HepG2 (cell line): ENCODE data around the gene ENPP7. TPM values are rescaled to one million over a fixed set of nuclear protein-coding genes. Genes with fewer than 3 reads are reported as not detected.

Experiments
- CC2D1A ChIP-seq: sonication (generic); formaldehyde crosslinking; IDR thresholded peaks from 2 replicates; pipeline ENCODE4 v1.8.1; 2023; ENCODE audit warnings: mild to moderate bottlenecking, missing genetic modification reagents
- CHD4 ChIP-seq: fragments of 200-600 bp; sonication (generic); IDR thresholded peaks from 2 replicates; pipeline ENCODE4 v1.7.0; 2017; ENCODE audit warnings: mild to moderate bottlenecking, low read length, borderline replicate concordance
- HHEX ChIP-seq: IDR thresholded peaks from 2 replicates; pipeline ENCODE4 v1.6.1; 2016; ENCODE audit warnings: control low read depth
- MBD4 ChIP-seq: IDR thresholded peaks from 2 replicates; pipeline ENCODE4 v1.6.1; 2012; ENCODE audit warnings: low read length, inconsistent platforms, borderline replicate concordance
- RFX5 ChIP-seq: IDR thresholded peaks from 2 replicates; pipeline ENCODE4 v1.6.1; 2011; ENCODE audit warnings: low read depth, low read length, improper control_type of control experiment
- U2AF2 ChIP-seq: fragments of 200-400 bp; formaldehyde crosslinking; IDR thresholded peaks from 2 replicates; pipeline ENCODE4 v1.6.1; 2017; ENCODE audit warnings: low read depth, mild to moderate bottlenecking, low read length
- ZFP1 ChIP-seq: IDR thresholded peaks from 2 replicates; pipeline ENCODE4 v1.6.1; 2016
- polyA plus RNA-seq, 8 experiments: library from polyadenylated mRNA; depleted of rRNA in 3 of 8; stranded (reverse) in 7 of 8; unstranded in 1 of 8; fragments of >200 nt; fragmentation: Illumina TruSeq in 4 of 8; extraction: Trizol in 4 of 8; gene quantifications; 2 replicates each; pipeline versions ENCODE4 v1.2.1 to v1.2.3, GENCODE V29; 2011 to 2016; ENCODE audit warnings: low read depth in 4 of 8, missing spikeins in 1 of 8, mixed read lengths in 1 of 8; ENCODE audit not compliant: insufficient read depth in 1 of 8
- total RNA-seq, 5 experiments: library from RNA; depleted of rRNA; stranded (reverse); fragments of >200 nt; fragmentation: Illumina TruSeq; extraction: Trizol; gene quantifications; 2 replicates each; pipeline ENCODE4 v1.2.3, GENCODE V29; 2016; ENCODE audit warnings: low read depth in 1 of 5
- TF ChIP-seq, protein P1 (sequence below): sonication (generic); formaldehyde crosslinking; IDR thresholded peaks from 2 replicates; pipeline ENCODE4 v1.4.0; 2020; ENCODE audit warnings: missing genetic modification reagents
- TF ChIP-seq, protein P2 (sequence below): sonication (generic); formaldehyde crosslinking; IDR thresholded peaks from 2 replicates; pipeline ENCODE4 v1.4.0; 2020; ENCODE audit warnings: missing genetic modification reagents, borderline replicate concordance
- TF ChIP-seq, protein P3 (sequence below): sonication (generic); formaldehyde crosslinking; IDR thresholded peaks from 2 replicates; pipeline ENCODE4 v1.4.0; 2020; ENCODE audit warnings: missing genetic modification reagents
- TF ChIP-seq, protein P4 (sequence below): sonication (generic); formaldehyde crosslinking; IDR thresholded peaks from 2 replicates; pipeline ENCODE4 v1.5.1; 2020; ENCODE audit warnings: missing genetic modification reagents, mild to moderate bottlenecking, borderline replicate concordance
- TF ChIP-seq, protein P5 (sequence below): sonication (generic); formaldehyde crosslinking; IDR thresholded peaks from 2 replicates; pipeline ENCODE4 v1.4.0; 2020; ENCODE audit warnings: missing genetic modification reagents, borderline replicate concordance
- TF ChIP-seq, protein P6 (sequence below), 2 experiments: sonication (generic) in 1 of 2; formaldehyde crosslinking in 1 of 2; IDR thresholded peaks; 2 replicates each; pipeline versions ENCODE4 v1.4.0 to v1.6.1; 2016 to 2020; ENCODE audit warnings: borderline replicate concordance in 1 of 2, low read depth in 1 of 2, mild to moderate bottlenecking in 1 of 2, missing genetic modification reagents in 1 of 2

Gene ENPP7
- total and polyA plus RNA-seq, 2 of the 13 experiments (the other 11 are each of a cell fraction or from before 2014, with no cell fraction given) = 1.1 to 2.2 TPM

DNA sequence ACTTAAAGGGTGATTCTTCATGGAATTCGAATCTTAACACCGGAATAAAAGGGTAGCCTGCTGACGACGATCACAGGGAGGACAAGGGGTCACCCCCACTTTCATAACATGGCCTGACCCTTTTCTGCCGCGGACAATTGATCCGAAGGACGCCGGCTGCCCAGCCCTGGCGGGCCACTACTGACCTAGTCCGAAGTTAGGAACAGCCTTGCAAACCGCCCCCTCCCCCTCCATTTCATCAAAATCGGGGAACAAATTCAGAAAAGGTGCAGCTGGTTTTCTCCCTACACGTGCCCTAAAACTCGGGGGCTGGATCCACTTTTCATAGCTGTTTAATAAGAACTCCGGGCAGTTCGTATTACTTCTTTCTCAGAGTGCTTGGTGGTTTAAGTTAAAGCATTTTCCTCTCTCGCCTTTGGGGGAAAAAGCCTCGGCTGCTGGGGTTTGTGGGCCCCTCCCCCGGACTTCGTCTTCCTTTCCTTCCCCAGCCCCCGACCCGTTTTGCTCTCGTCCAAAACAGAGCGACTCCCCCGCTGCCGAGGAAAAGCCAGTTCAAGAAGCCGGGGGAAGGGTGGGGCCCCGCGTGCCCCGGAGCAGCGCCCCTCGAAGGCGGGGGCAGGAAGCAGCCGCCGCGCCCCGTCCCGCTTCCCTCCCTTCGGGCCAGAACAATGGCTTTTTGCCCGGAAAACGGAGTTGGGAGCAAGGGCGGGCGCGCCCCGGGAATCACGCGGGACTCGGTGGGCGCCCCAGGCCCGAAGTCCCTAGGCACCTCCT is 46.6 kb downstream of the ENPP7 start (continued):
- TF ChIP-seq, protein P1, sequence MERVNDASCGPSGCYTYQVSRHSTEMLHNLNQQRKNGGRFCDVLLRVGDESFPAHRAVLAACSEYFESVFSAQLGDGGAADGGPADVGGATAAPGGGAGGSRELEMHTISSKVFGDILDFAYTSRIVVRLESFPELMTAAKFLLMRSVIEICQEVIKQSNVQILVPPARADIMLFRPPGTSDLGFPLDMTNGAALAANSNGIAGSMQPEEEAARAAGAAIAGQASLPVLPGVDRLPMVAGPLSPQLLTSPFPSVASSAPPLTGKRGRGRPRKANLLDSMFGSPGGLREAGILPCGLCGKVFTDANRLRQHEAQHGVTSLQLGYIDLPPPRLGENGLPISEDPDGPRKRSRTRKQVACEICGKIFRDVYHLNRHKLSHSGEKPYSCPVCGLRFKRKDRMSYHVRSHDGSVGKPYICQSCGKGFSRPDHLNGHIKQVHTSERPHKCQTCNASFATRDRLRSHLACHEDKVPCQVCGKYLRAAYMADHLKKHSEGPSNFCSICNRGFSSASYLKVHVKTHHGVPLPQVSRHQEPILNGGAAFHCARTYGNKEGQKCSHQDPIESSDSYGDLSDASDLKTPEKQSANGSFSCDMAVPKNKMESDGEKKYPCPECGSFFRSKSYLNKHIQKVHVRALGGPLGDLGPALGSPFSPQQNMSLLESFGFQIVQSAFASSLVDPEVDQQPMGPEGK = peak; percentile 92
- TF ChIP-seq, protein P2, sequence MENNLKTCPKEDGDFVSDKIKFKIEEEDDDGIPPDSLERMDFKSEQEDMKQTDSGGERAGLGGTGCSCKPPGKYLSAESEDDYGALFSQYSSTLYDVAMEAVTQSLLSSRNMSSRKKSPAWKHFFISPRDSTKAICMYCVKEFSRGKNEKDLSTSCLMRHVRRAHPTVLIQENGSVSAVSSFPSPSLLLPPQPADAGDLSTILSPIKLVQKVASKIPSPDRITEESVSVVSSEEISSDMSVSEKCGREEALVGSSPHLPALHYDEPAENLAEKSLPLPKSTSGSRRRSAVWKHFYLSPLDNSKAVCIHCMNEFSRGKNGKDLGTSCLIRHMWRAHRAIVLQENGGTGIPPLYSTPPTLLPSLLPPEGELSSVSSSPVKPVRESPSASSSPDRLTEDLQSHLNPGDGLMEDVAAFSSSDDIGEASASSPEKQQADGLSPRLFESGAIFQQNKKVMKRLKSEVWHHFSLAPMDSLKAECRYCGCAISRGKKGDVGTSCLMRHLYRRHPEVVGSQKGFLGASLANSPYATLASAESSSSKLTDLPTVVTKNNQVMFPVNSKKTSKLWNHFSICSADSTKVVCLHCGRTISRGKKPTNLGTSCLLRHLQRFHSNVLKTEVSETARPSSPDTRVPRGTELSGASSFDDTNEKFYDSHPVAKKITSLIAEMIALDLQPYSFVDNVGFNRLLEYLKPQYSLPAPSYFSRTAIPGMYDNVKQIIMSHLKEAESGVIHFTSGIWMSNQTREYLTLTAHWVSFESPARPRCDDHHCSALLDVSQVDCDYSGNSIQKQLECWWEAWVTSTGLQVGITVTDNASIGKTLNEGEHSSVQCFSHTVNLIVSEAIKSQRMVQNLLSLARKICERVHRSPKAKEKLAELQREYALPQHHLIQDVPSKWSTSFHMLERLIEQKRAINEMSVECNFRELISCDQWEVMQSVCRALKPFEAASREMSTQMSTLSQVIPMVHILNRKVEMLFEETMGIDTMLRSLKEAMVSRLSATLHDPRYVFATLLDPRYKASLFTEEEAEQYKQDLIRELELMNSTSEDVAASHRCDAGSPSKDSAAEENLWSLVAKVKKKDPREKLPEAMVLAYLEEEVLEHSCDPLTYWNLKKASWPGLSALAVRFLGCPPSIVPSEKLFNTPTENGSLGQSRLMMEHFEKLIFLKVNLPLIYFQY (CRISPR knock-in tag) = no peak; the same call in 1 of the 2 replicates
- TF ChIP-seq U2AF2 = no peak
- peak; percentile 56 for TF ChIP-seq CHD4
- TF ChIP-seq, protein P3, sequence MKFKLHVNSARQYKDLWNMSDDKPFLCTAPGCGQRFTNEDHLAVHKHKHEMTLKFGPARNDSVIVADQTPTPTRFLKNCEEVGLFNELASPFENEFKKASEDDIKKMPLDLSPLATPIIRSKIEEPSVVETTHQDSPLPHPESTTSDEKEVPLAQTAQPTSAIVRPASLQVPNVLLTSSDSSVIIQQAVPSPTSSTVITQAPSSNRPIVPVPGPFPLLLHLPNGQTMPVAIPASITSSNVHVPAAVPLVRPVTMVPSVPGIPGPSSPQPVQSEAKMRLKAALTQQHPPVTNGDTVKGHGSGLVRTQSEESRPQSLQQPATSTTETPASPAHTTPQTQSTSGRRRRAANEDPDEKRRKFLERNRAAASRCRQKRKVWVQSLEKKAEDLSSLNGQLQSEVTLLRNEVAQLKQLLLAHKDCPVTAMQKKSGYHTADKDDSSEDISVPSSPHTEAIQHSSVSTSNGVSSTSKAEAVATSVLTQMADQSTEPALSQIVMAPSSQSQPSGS (CRISPR knock-in tag) = no peak
- TF ChIP-seq CC2D1A = no peak
- no peak for TF ChIP-seq ZFP1
- TF ChIP-seq HHEX = no peak
- TF ChIP-seq, protein P4, sequence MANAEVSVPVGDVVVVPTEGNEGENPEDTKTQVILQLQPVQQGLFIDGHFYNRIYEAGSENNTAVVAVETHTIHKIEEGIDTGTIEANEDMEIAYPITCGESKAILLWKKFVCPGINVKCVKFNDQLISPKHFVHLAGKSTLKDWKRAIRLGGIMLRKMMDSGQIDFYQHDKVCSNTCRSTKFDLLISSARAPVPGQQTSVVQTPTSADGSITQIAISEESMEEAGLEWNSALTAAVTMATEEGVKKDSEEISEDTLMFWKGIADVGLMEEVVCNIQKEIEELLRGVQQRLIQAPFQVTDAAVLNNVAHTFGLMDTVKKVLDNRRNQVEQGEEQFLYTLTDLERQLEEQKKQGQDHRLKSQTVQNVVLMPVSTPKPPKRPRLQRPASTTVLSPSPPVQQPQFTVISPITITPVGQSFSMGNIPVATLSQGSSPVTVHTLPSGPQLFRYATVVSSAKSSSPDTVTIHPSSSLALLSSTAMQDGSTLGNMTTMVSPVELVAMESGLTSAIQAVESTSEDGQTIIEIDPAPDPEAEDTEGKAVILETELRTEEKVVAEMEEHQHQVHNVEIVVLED (CRISPR knock-in tag) = no peak
- TF ChIP-seq RFX5 = no peak
- TF ChIP-seq, protein P5, sequence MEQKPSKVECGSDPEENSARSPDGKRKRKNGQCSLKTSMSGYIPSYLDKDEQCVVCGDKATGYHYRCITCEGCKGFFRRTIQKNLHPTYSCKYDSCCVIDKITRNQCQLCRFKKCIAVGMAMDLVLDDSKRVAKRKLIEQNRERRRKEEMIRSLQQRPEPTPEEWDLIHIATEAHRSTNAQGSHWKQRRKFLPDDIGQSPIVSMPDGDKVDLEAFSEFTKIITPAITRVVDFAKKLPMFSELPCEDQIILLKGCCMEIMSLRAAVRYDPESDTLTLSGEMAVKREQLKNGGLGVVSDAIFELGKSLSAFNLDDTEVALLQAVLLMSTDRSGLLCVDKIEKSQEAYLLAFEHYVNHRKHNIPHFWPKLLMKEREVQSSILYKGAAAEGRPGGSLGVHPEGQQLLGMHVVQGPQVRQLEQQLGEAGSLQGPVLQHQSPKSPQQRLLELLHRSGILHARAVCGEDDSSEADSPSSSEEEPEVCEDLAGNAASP (CRISPR knock-in tag) = no peak
- no peak for TF ChIP-seq MBD4
- TF ChIP-seq, protein P6, sequence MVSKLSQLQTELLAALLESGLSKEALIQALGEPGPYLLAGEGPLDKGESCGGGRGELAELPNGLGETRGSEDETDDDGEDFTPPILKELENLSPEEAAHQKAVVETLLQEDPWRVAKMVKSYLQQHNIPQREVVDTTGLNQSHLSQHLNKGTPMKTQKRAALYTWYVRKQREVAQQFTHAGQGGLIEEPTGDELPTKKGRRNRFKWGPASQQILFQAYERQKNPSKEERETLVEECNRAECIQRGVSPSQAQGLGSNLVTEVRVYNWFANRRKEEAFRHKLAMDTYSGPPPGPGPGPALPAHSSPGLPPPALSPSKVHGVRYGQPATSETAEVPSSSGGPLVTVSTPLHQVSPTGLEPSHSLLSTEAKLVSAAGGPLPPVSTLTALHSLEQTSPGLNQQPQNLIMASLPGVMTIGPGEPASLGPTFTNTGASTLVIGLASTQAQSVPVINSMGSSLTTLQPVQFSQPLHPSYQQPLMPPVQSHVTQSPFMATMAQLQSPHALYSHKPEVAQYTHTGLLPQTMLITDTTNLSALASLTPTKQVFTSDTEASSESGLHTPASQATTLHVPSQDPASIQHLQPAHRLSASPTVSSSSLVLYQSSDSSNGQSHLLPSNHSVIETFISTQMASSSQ (IDR thresholded peaks at IDR 0.05; ENCODE audit: low read depth) = no peak
- TF ChIP-seq, protein P6 (CRISPR knock-in tag; IDR thresholded peaks at IDR 0.05; ENCODE audit: borderline replicate concordance) = no peak
